ENCODE measurements around the gene RBBP5. TPM values are rescaled to one million over a fixed set of nuclear protein-coding genes. Genes with fewer than 3 reads are reported as not detected.

The RBBP5 gene
- total and polyA plus RNA-seq, 2 of the 4 experiments (the other 2 are of a cell fraction), result 7.3 to 37.5 TPM

DNA sequence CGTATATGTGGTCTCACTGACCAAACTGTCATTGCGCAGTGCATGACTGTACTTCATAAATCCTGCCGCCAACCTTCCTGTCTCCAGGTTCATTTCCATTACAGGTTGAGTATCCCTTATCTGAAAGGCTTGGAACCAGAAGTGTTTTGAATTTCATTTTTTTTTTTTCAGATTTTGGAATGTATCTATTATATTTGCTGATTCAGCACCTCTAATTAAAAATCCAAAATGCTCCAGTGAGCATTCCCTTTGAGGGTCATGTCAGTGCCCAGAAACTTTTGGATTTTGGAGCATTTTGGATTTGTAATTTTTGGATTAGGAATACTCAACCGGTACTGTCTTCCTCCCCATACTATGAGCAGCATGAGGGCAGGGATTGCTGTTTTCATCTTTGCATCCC lies 30.7 kb upstream of the RBBP5 start:
- ChIA-PET CTCF (no interaction called here), POLR2A (ENCODE audit: unreplicated experiment) (no interaction called here)
- 0 out of 4 replicates have a peak overlapping the region, but pooled peaks of 1 of the 2 experiments have one; percentile 7 for H4K8ac ChIP-seq (ENCODE audit: low read depth in 2 of 2, low read length in 2 of 2)
- dilution Hi-C loops (cut with HindIII; ENCODE audit: low sequenced_read_pairs, unreplicated experiment), result no loop called here
- no peak overlapping the region for H2BK20ac ChIP-seq (ENCODE audit: low read depth, low read length)
- peaks cover 10% of the 10 kb centered on the region for H3K9me3 ChIP-seq (ENCODE audit: control insufficient read depth, insufficient read depth, low read length)
- WGBS, 2 experiments (ENCODE audit: extremely low coverage in 2 of 2, insufficient read length in 1 of 2), result 92% methylated on average over 2 of the region's 4 CpGs; no CpG with 5 or more reads in 1 of the 2 experiments
- no peak overlapping the region for H4K5ac ChIP-seq (ENCODE audit: low read depth, low read length)
- peaks cover 5% of the 10 kb centered on the region; the same call in 1 of the 2 replicates for H3K4me1 ChIP-seq (ENCODE audit: control insufficient read depth, insufficient read depth, low read length)
- no TSS peak for BruUV-seq (replicated peaks)
- 0 out of 2 replicates have a peak overlapping the region, but pooled peaks have one; percentile 12 for H2AK5ac ChIP-seq (ENCODE audit: low read depth, low read length)
- H3K27ac ChIP-seq (ENCODE audit: insufficient read depth, low read length), result no peak overlapping the region
- no peak overlapping the region for H3K4me2 ChIP-seq (ENCODE audit: low read depth, low read length)
- H3K27me3 ChIP-seq (ENCODE audit: control insufficient read depth, insufficient read depth, low read length), result no peaks in the 10 kb centered on the region
- no peak overlapping the region for H3K4ac ChIP-seq (ENCODE audit: low read depth, low read length)
- in situ Hi-C loops (cut with MboI; ENCODE audit: low sequenced_read_pairs), result no loop called here
- no peak overlapping the region for H2AFZ ChIP-seq (replicated peaks; ENCODE audit: low read length, poor library complexity)
- H4K20me1 ChIP-seq (ENCODE audit: insufficient read depth, low read length), result no peaks in the 10 kb centered on the region
- no peak overlapping the region for H3K56ac ChIP-seq (ENCODE audit: extremely low read depth, insufficient read depth, low read length)
- H3K79me1 ChIP-seq (ENCODE audit: low read depth in 1 of 2, low read length in 2 of 2), result peaks cover 6 to 9% of the 10 kb centered on the region in 2 experiments
- no peak overlapping the region for H2BK15ac ChIP-seq (ENCODE audit: low read depth, low read length)
- TF ChIP-seq MAFK (IDR thresholded peaks at IDR 0.05; ENCODE audit: low read depth, low read length), result peak; percentile 97
- TF ChIP-seq USF2 (IDR thresholded peaks at IDR 0.05; ENCODE audit: low read depth, low read length), result no peak
- no peak for TF ChIP-seq MXI1 (IDR thresholded peaks at IDR 0.05; ENCODE audit: borderline replicate concordance, low read depth, low read length)
- no peak overlapping the region for H2AK9ac ChIP-seq (replicated peaks; ENCODE audit: low read depth, low read length, poor library complexity)
- no peak overlapping the region for H2BK5ac ChIP-seq (ENCODE audit: low read depth, low read length, poor library complexity, severe bottlenecking)
- H3K14ac ChIP-seq (replicated peaks; ENCODE audit: low read depth, low read length), result no peak overlapping the region
- peaks cover 30% of the 10 kb centered on the region for H3K36me3 ChIP-seq (ENCODE audit: control insufficient read depth, insufficient read depth, low read length)
- H4K91ac ChIP-seq (ENCODE audit: insufficient read depth, low read depth, low read length), result peak overlapping the region; percentile 41; the same call in 1 of the 2 replicates
- H3K18ac ChIP-seq (ENCODE audit: low read depth, low read length), result no peak overlapping the region
- no peak overlapping the region for H3K23ac ChIP-seq (ENCODE audit: low read depth, low read length)
- intact Hi-C loops (cut with micrococcal nuclease), result no loop called here
- no peak overlapping the region for H3K9ac ChIP-seq (ENCODE audit: low read depth, low read length)
- H3K9me1 ChIP-seq (ENCODE audit: insufficient read depth, low read length), result peaks cover 10% of the 10 kb centered on the region; the same call in 1 of the 2 replicates
- H2BK120ac ChIP-seq (ENCODE audit: low read depth, low read length), result no peak overlapping the region
- no peak for ATAC-seq (ENCODE audit: low read depth)
- DNase-seq, result no peak
- H3K4me3 ChIP-seq (ENCODE audit: insufficient read depth, low read depth, low read length), result no peak overlapping the region

All from IMR-90 (cell line).